Measurements from ENCODE around the gene PEF1. TPM values are rescaled to one million over a fixed set of nuclear protein-coding genes. Genes with fewer than 3 reads are reported as not detected.

The PEF1 gene
- total RNA-seq, 3 donors from 2014 or later (not counting 1 experiment from before 2014, with no cell fraction given): 48.9 to 62.8 (median 49.9) TPM

DNA sequence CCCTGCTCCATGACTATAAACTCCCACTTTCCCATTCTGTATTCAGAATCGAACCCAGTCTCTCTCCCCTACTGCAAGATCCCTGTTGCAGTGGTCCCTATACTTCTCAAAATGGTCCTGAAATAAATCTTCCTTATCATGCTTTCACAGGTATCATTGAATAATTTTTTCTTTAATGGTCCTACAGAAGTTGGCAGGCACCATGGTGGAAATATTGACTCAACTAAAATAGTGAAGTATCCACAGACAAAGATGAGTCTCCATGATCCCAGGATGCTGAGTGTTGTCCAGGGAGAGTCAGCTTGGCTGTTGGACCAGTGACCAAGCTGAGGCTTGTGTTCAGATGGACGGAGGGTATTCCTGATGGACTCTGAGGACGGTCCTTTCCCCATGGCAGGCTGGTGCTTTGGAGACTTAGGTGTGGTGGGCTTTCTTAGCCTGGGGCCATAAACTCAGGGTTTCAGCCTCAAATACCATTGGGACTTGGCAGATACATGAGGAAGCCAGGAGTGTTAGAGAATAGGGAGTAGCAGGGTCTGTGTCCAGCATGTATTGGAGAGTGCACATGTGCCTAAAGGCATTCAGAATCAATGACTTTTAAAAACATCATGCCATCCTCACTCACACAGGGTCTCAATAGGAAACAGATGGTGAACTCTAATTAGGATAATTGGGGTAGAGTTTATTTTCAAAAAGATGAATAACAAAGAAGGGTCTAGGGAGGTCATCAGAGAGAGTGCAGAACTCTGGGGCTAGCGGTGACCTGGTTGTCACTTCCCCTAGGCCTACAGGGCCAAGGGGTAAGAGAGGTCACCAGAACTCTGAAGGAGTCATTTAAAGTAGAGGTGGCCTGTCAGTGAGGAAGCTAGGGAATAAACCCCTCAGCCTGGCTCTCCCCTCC is 48.6 kb downstream of the PEF1 start:
- Mint-ChIP-seq H3K4me1 (no peaks in the 10 kb centered on the region), H3K27ac (no peak overlapping the region)
- ATAC-seq: no peak

GRCh38 chr1:31593770-31594632 is 50.7 kb downstream of the PEF1 start:
- intact Hi-C loops (cut with micrococcal nuclease): no loop called here
- no peak overlapping the region for H3K27ac Mint-ChIP-seq
- H3K9me3 ChIP-seq (ENCODE audit: control insufficient read depth, insufficient read depth, low read length): no peaks in the 10 kb centered on the region
- H3K9me3 Mint-ChIP-seq: no peaks in the 10 kb centered on the region
- H3K4me3 ChIP-seq (ENCODE audit: low read length): no peak overlapping the region
- H3K36me3 Mint-ChIP-seq: no peaks in the 10 kb centered on the region
- H3K4me1 Mint-ChIP-seq: no peaks in the 10 kb centered on the region
- TF ChIP-seq, protein P1, sequence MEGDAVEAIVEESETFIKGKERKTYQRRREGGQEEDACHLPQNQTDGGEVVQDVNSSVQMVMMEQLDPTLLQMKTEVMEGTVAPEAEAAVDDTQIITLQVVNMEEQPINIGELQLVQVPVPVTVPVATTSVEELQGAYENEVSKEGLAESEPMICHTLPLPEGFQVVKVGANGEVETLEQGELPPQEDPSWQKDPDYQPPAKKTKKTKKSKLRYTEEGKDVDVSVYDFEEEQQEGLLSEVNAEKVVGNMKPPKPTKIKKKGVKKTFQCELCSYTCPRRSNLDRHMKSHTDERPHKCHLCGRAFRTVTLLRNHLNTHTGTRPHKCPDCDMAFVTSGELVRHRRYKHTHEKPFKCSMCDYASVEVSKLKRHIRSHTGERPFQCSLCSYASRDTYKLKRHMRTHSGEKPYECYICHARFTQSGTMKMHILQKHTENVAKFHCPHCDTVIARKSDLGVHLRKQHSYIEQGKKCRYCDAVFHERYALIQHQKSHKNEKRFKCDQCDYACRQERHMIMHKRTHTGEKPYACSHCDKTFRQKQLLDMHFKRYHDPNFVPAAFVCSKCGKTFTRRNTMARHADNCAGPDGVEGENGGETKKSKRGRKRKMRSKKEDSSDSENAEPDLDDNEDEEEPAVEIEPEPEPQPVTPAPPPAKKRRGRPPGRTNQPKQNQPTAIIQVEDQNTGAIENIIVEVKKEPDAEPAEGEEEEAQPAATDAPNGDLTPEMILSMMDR (IDR thresholded peaks at IDR 0.05): peak; percentile 59
- H3K4me3 Mint-ChIP-seq: no peak overlapping the region
- H3K27me3 ChIP-seq (ENCODE audit: control insufficient read depth, insufficient read depth, low read length): no peaks in the 10 kb centered on the region
- no peak overlapping the region for H3K27ac ChIP-seq (ENCODE audit: low read length)
- no peaks in the 10 kb centered on the region for H3K36me3 ChIP-seq (ENCODE audit: control insufficient read depth, insufficient read depth, low read length)
- H3K27me3 Mint-ChIP-seq (ENCODE audit: low read depth in 2 of 2): peaks cover 22 to 41% of the 10 kb centered on the region in 2 donors
- 58% methylated on average over 10 of the region's 10 CpGs for WGBS (ENCODE audit: insufficient coverage)
- peak; percentile 50 to 80 for DNase-seq
- no peaks in the 10 kb centered on the region for H3K4me1 ChIP-seq (ENCODE audit: control insufficient read depth, insufficient read depth, low read length)
- ATAC-seq: peak; percentile 59 to 95 (median 75)

More for the DNA sequence above, 48.6 kb downstream of the PEF1 start:
- Mint-ChIP-seq H3K27me3 (ENCODE audit: low read depth in 2 of 2) (peaks cover 17 to 34% of the 10 kb centered on the region in 2 donors), H3K9me3 (no peaks in the 10 kb centered on the region), H3K36me3 (no peaks in the 10 kb centered on the region), H3K4me3 (no peak overlapping the region)
- Histone ChIP-seq H3K4me3 (ENCODE audit: low read length) (no peak overlapping the region), H3K36me3 (ENCODE audit: control insufficient read depth, insufficient read depth, low read length) (no peaks in the 10 kb centered on the region), H3K27me3 (ENCODE audit: control insufficient read depth, insufficient read depth, low read length) (no peaks in the 10 kb centered on the region), H3K27ac (ENCODE audit: low read length) (no peak overlapping the region), H3K4me1 (ENCODE audit: control insufficient read depth, insufficient read depth, low read length) (no peaks in the 10 kb centered on the region), H3K9me3 (ENCODE audit: control insufficient read depth, insufficient read depth, low read length) (no peaks in the 10 kb centered on the region)
- TF ChIP-seq, protein P1 (IDR thresholded peaks at IDR 0.05): no peak
- WGBS (ENCODE audit: insufficient coverage): 83% methylated on average over 4 of the region's 4 CpGs
- no peak for DNase-seq
- intact Hi-C loops (cut with micrococcal nuclease): no loop called here

DNA sequence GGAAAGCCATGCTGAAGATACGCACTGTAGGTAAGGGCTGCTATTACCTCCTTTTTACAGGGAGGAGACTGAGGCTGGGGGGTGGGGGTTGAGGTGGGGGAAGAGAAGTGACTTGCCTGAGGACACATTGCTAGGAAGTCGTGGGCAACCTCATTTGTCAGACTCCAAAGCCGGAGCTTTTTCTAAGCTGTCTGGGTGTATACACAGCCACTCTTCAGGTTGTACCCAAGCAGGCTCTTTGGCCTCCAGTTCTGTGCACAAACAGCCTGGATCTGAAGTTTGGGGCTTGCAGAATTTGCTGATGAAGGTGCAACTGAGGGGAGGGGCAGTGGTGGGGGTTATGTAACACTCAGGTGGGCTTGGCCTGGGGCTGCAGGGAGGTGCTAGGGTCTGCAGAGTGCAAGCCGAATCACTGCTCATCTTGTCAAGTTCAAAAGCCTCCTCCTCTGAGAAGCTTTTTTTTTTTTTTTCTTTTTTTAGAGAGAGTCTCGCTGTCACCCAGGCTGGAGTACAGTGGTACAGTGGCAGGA is 51.5 kb downstream of the PEF1 start:
- 70% methylated on average over 5 of the region's 5 CpGs for WGBS (ENCODE audit: insufficient coverage)
- Histone ChIP-seq H3K36me3 (ENCODE audit: control insufficient read depth, insufficient read depth, low read length) (no peaks in the 10 kb centered on the region), H3K4me1 (ENCODE audit: control insufficient read depth, insufficient read depth, low read length) (no peaks in the 10 kb centered on the region), H3K4me3 (ENCODE audit: low read length) (no peak overlapping the region), H3K9me3 (ENCODE audit: control insufficient read depth, insufficient read depth, low read length) (no peaks in the 10 kb centered on the region), H3K27ac (ENCODE audit: low read length) (no peak overlapping the region), H3K27me3 (ENCODE audit: control insufficient read depth, insufficient read depth, low read length) (peaks cover under 1% of the 10 kb centered on the region)
- intact Hi-C loops (cut with micrococcal nuclease): no loop called here
- H3K4me1 Mint-ChIP-seq: no peaks in the 10 kb centered on the region
- TF ChIP-seq, protein P1 (IDR thresholded peaks at IDR 0.05): no peak
- H3K27ac Mint-ChIP-seq: no peak overlapping the region
- ATAC-seq (no peak), DNase-seq (no peak)
- H3K4me3 Mint-ChIP-seq: no peak overlapping the region
- no peaks in the 10 kb centered on the region for H3K36me3 Mint-ChIP-seq
- no peaks in the 10 kb centered on the region for H3K9me3 Mint-ChIP-seq
- peaks cover 24 to 41% of the 10 kb centered on the region in 2 donors for H3K27me3 Mint-ChIP-seq (ENCODE audit: low read depth in 2 of 2)
